K562 (cell line): ENCODE data around the gene HIVEP3. TPM values are rescaled to one million over a fixed set of nuclear protein-coding genes. Genes with fewer than 3 reads are reported as not detected.

Experiments used
- ATAC-seq: fragments of 200-7000 bp; cut with Tn5 transposase; 3 replicates; pipeline ENCODE4 v1.9.1; 2020; ENCODE audit warnings: moderate library complexity
- BruUV-seq: library from RNA; stranded (reverse); fragments of 400-500 nt; replicated peaks from 2 replicates; lab custom pipeline; 2021; lab: Mats Ljungman, UMichigan
- CTCF ChIA-PET: fragments of 300-600 bp; formaldehyde crosslinking; extraction: SDS; loops from one replicate; lab custom pipeline; 2021; ENCODE audit warnings: low intra/inter-chr PET ratio; lab: Yijun Ruan, JAX
- POLR2A ChIA-PET: fragments of 300-600, 350-650 bp; sonication (Branson Sonifier 250); formaldehyde crosslinking; extraction: SDS; loops from one replicate; lab custom pipeline; 2021; ENCODE audit warnings: antibody characterized with exemption, inconsistent platforms; lab: Yijun Ruan, JAX
- DNase-seq, 4 experiments: peaks; one replicate each; pipeline versions ENCODE4 v3.0.0 to v3.0.0-alpha.2; 2011 to 2018; ENCODE audit warnings: low spot score in 3 of 4, mixed read lengths in 3 of 4; ENCODE audit errors: extremely low read depth in 1 of 4
- FAIRE-seq: peaks from 2 replicates; lab custom pipeline; 2011; peaks lifted over from hg19 to GRCh38; lab: Jason Lieb, UNC
- H2AFZ ChIP-seq: 2 replicates; pipeline ENCODE4 v1.6.0; 2011; ENCODE audit warnings: low read depth, low read length, control low read depth, inconsistent platforms
- H3K27ac ChIP-seq: fragments of 200-600 bp; 3 replicates; pipeline ENCODE4 v1.8.0; 2011; ENCODE audit warnings: low read depth, mild to moderate bottlenecking, control low read depth, inconsistent platforms, low read length, moderate library complexity, mixed read lengths; ENCODE audit errors: extremely low read depth
- H3K27me3 ChIP-seq, 2 experiments: fragments of 300-600 bp in 1 of 2; 2 replicates in 1 of 2; 3 replicates in 1 of 2; pipeline versions ENCODE4 v1.6.0 to v1.8.0; 2011; ENCODE audit warnings: inconsistent platforms in 2 of 2, low read length in 2 of 2, mild to moderate bottlenecking in 1 of 2, mixed read lengths in 1 of 2, moderate library complexity in 1 of 2; ENCODE audit not compliant: control insufficient read depth in 2 of 2, insufficient read depth in 2 of 2
- H3K36me3 ChIP-seq: fragments of 300-600 bp; 3 replicates; pipeline ENCODE4 v1.8.0; 2011; ENCODE audit warnings: mild to moderate bottlenecking, low read length, inconsistent platforms; ENCODE audit not compliant: control insufficient read depth, insufficient read depth
- H3K4me1 ChIP-seq, 2 experiments: fragments of 200-600 bp in 1 of 2; replicated peaks in 1 of 2; 2 replicates in 1 of 2; 3 replicates in 1 of 2; pipeline versions ENCODE4 v1.5.1 to v1.8.0; 2011; ENCODE audit warnings: inconsistent platforms in 2 of 2, low read length in 2 of 2, mild to moderate bottlenecking in 1 of 2, mixed read lengths in 1 of 2, moderate library complexity in 1 of 2; ENCODE audit not compliant: control insufficient read depth in 2 of 2, insufficient read depth in 2 of 2
- H3K4me2 ChIP-seq: 2 replicates; pipeline ENCODE4 v1.6.1; 2011; ENCODE audit warnings: low read length, control low read depth, inconsistent platforms, mixed read lengths; ENCODE audit not compliant: insufficient read depth
- H3K4me3 ChIP-seq: fragments of 200-600 bp; sonication (generic), shearing (Covaris generic); 2 replicates; pipeline ENCODE4 v1.5.1; 2016; ENCODE audit warnings: control low read depth, inconsistent platforms
- H3K79me2 ChIP-seq: fragments of 200-600 bp; 3 replicates; pipeline ENCODE4 v1.8.0; 2011; ENCODE audit warnings: low read length, inconsistent platforms; ENCODE audit not compliant: control insufficient read depth, insufficient read depth
- H3K9ac ChIP-seq, 2 experiments: 2 replicates each; pipeline versions ENCODE4 v1.6.0 to v1.6.1; 2011; ENCODE audit warnings: low read depth in 2 of 2, low read length in 2 of 2, control low read depth in 1 of 2, inconsistent platforms in 1 of 2, mild to moderate bottlenecking in 1 of 2, mixed read lengths in 1 of 2; ENCODE audit not compliant: insufficient read depth in 1 of 2
- H3K9me1 ChIP-seq: one replicate; pipeline ENCODE4 v1.6.0; 2011; ENCODE audit warnings: inconsistent platforms, mild to moderate bottlenecking, low read length, moderate library complexity; ENCODE audit not compliant: control insufficient read depth, insufficient read depth
- H3K9me3 ChIP-seq: replicated peaks from 2 replicates; pipeline ENCODE4 v1.5.1; 2011; ENCODE audit warnings: low read depth, low read length, inconsistent platforms; ENCODE audit not compliant: control insufficient read depth, insufficient read depth
- H4K20me1 ChIP-seq: replicated peaks from 2 replicates; pipeline ENCODE4 v1.6.1; 2011; ENCODE audit warnings: low read length, inconsistent platforms, mixed read lengths; ENCODE audit not compliant: control insufficient read depth, insufficient read depth
- ATF7 ChIP-seq: fragments of 450-650 bp; IDR thresholded peaks from 2 replicates; pipeline ENCODE4 v1.7.1; 2014; ENCODE audit warnings: mild to moderate bottlenecking, moderate library complexity
- BCL6 ChIP-seq: fragments of 250-450 bp; sonication (Bioruptor Pico); IDR thresholded peaks from 2 replicates; pipeline ENCODE4 v1.4.0; 2020
- CBX1 ChIP-seq: sonication (generic); IDR thresholded peaks from 2 replicates; pipeline ENCODE4 v1.6.1; 2016; ENCODE audit warnings: antibody characterized with exemption, low read depth, mild to moderate bottlenecking
- ESRRA ChIP-seq: fragments of 450-650 bp; IDR thresholded peaks from 2 replicates; pipeline ENCODE4 v1.6.1; 2014; ENCODE audit warnings: low read depth, mild to moderate bottlenecking, moderate library complexity, borderline replicate concordance
- FOXK1 ChIP-seq: sonication (generic); formaldehyde crosslinking; IDR thresholded peaks from 2 replicates; pipeline ENCODE4 v1.8.0; 2022; ENCODE audit warnings: missing genetic modification reagents, mild to moderate bottlenecking, borderline replicate concordance
- GABPB1 ChIP-seq: sonication (generic); formaldehyde crosslinking; IDR thresholded peaks from 2 replicates; pipeline ENCODE4 v1.8.0; 2022; ENCODE audit warnings: mild to moderate bottlenecking, missing genetic modification reagents
- HNRNPK ChIP-seq: fragments of 200-400 bp; formaldehyde crosslinking; IDR thresholded peaks from one replicate; pipeline ENCODE4 v1.6.1; 2018; ENCODE audit warnings: mild to moderate bottlenecking, low read depth, low read length; ENCODE audit not compliant: poor library complexity, severe bottlenecking
- NR2F6 ChIP-seq: fragments of 450-650 bp; formaldehyde crosslinking; IDR thresholded peaks from 2 replicates; pipeline ENCODE4 v1.4.0; 2020; ENCODE audit warnings: mild to moderate bottlenecking
- RNF219 ChIP-seq: fragments of 250-450 bp; sonication (Bioruptor Pico); IDR thresholded peaks from 2 replicates; pipeline ENCODE4 v1.5.0; 2022; ENCODE audit warnings: mild to moderate bottlenecking
- SOX6 ChIP-seq: fragments of 450-650 bp; IDR thresholded peaks from 2 replicates; pipeline ENCODE4 v1.6.1; 2014; ENCODE audit warnings: mild to moderate bottlenecking
- THRAP3 ChIP-seq: fragments of 450-650 bp; IDR thresholded peaks from 2 replicates; pipeline ENCODE4 v1.6.1; 2016; ENCODE audit warnings: mild to moderate bottlenecking, inconsistent platforms, borderline replicate concordance
- ZNF717 ChIP-seq: fragments of 250-450 bp; sonication (Bioruptor Pico); IDR thresholded peaks from 2 replicates; pipeline ENCODE4 v1.5.0; 2021
- WGBS: fragments of 100-300 bp; shearing (Covaris generic); methylation state at CpG from one replicate; pipeline ENCODE4 v1.1.6; 2016; ENCODE audit warnings: low coverage, mixed read lengths; ENCODE audit not compliant: insufficient coverage; ENCODE audit errors: missing lambda C conversion rate; 5-methylcytosine and 5-hydroxymethylcytosine counted together
- in situ Hi-C: fragments of 300-500 bp; cut with MboI; formaldehyde crosslinking; loops from 4 replicates; pipeline ENCODE4 v1.15.0; 2018; ENCODE audit warnings: inconsistent platforms, mixed read lengths
- intact Hi-C: fragments of 100-400 bp; cut with micrococcal nuclease; formaldehyde crosslinking; loops from 2 replicates; pipeline ENCODE4 v1.14.2; 2022
- polyA plus RNA-seq, 8 experiments: library from polyadenylated mRNA; depleted of rRNA in 4 of 8; stranded (reverse) in 5 of 8; unstranded in 3 of 8; fragments of >200 nt; fragmentation: Nextera tagmentation in 2 of 8; fragmentation: Illumina TruSeq in 1 of 8; extraction: Ambion mirVana in 2 of 8; extraction: Trizol in 1 of 8; gene quantifications; 2 replicates each; pipeline versions ENCODE4 v1.2.1 to v1.2.3, GENCODE V29; 2011 to 2014; ENCODE audit warnings: inconsistent platforms in 1 of 8, missing spikeins in 1 of 8
- total RNA-seq, 7 experiments: library from RNA; depleted of rRNA in 6 of 7; stranded (reverse); fragments of >200 nt in 6 of 7; fragmentation: Illumina TruSeq in 2 of 7; extraction: Trizol in 2 of 7; gene quantifications; 2 replicates each; pipeline versions ENCODE4 v1.2.1 to v1.2.3, GENCODE V29; 2011 to 2021; ENCODE audit warnings: low replicate concordance in 1 of 7

Gene HIVEP3
- total and polyA plus RNA-seq, 9 of the 15 experiments (the other 6 are each of a cell fraction or from before 2014, with no cell fraction given): 0.09 to 0.58 (median 0.34) TPM; not detected in 1

GRCh38 chr1:41576620-41577019 lies 342.1 kb downstream of the HIVEP3 start:
- H2AFZ ChIP-seq: no peak overlapping the region
- no peak overlapping the region for H3K9ac ChIP-seq
- no peaks in the 10 kb centered on the region for H3K79me2 ChIP-seq
- in situ Hi-C loops: loop anchor here (10.0 kb wide), 1 partner anchor 568 kb away; no protein-coding TSS in a partner anchor
- H4K20me1 ChIP-seq: peaks cover 15% of the 10 kb centered on the region
- no peaks in the 10 kb centered on the region for H3K4me1 ChIP-seq
- POLR2A ChIA-PET: interaction anchor here (1.5 kb wide), 1 partner anchor 12 kb away, joined by 4 read pairs; no protein-coding TSS in a partner anchor
- FAIRE-seq: no peak
- H3K4me3 ChIP-seq: no peak overlapping the region
- no peaks in the 10 kb centered on the region for H3K9me1 ChIP-seq
- no peak for DNase-seq
- TF ChIP-seq GABPB1 (CRISPR knock-in tag): no peak
- no peak for TF ChIP-seq SOX6
- TF ChIP-seq NR2F6 (CRISPR knock-in tag): no peak
- TF ChIP-seq ESRRA: no peak
- no peak for TF ChIP-seq HNRNPK
- TF ChIP-seq, all 486 proteins: peak for 0
- no TSS peak for BruUV-seq
- peaks cover under 1 to 23% of the 10 kb centered on the region in 2 experiments; a peak in 3 of 5 replicates for H3K27me3 ChIP-seq
- no peak overlapping the region for H3K4me2 ChIP-seq
- H3K27ac ChIP-seq: no peak overlapping the region
- H3K36me3 ChIP-seq: no peaks in the 10 kb centered on the region
- no peaks in the 10 kb centered on the region for H3K9me3 ChIP-seq
- CTCF ChIA-PET: no interaction called here
- intact Hi-C loops: loop anchor here (10.0 kb wide), 2 partner anchors 208 to 598 kb away; no protein-coding TSS in a partner anchor
- ATAC-seq: no peak
- WGBS: 0% methylated on average over 4 of the region's 4 CpGs

GRCh38 chr1:41576206-41576605 lies 342.5 kb downstream of the HIVEP3 start:
- Histone ChIP-seq H3K79me2 (no peaks in the 10 kb centered on the region), H3K9me3 (no peaks in the 10 kb centered on the region), H3K27me3 (peaks cover 0 to 22% of the 10 kb centered on the region in 2 experiments; a peak in 2 of 5 replicates), H3K27ac (no peak overlapping the region), H3K36me3 (no peaks in the 10 kb centered on the region), H4K20me1 (peaks cover 15% of the 10 kb centered on the region), H2AFZ (no peak overlapping the region), H3K4me2 (no peak overlapping the region), H3K9me1 (no peaks in the 10 kb centered on the region), H3K9ac (no peak overlapping the region), H3K4me1 (no peaks in the 10 kb centered on the region), H3K4me3 (no peak overlapping the region)
- DNase-seq: no peak
- ChIA-PET CTCF (no interaction called here), POLR2A (no interaction called here)
- ATAC-seq: no peak
- intact Hi-C loops: loop anchor here (10.0 kb wide), 2 partner anchors 209 to 599 kb away; no protein-coding TSS in a partner anchor
- WGBS: 2% methylated on average over 3 of the region's 3 CpGs
- BruUV-seq: no TSS peak
- no peak for FAIRE-seq
- in situ Hi-C loops: loop anchor here (10.0 kb wide), 1 partner anchor 569 kb away; no protein-coding TSS in a partner anchor
- TF ChIP-seq THRAP3: no peak
- no peak for TF ChIP-seq ZNF717 (CRISPR knock-in tag)
- no peak for TF ChIP-seq BCL6
- no peak for TF ChIP-seq RNF219 (CRISPR knock-in tag)
- TF ChIP-seq CBX1: no peak
- no peak for TF ChIP-seq FOXK1 (CRISPR knock-in tag)
- TF ChIP-seq ATF7: no peak
